Skeletal muscle tissue (tissue), 4 donors: ENCODE results near the gene VPS36. TPM values are rescaled to one million over a fixed set of nuclear protein-coding genes. Genes with fewer than 3 reads are reported as not detected.
"Not testable (repeated sequence)": the region's sequence is repeated elsewhere in the genome, so short reads cannot be mapped to it uniquely, and the experiment has no call there.

Experiments
- H3K27ac ChIP-seq: one replicate; pipeline ENCODE4 v1.7.0; 2013; ENCODE audit warnings: mild to moderate bottlenecking, low read depth, low read length, inconsistent platforms
- H3K27me3 ChIP-seq, 3 donors: one replicate each; pipeline ENCODE4 v1.7.0; 2013; ENCODE audit warnings: low read length in 3 of 3; ENCODE audit not compliant: control insufficient read depth in 3 of 3, insufficient read depth in 3 of 3
- H3K36me3 ChIP-seq, 3 donors: one replicate each; pipeline ENCODE4 v1.7.0; 2013; ENCODE audit warnings: low read length in 3 of 3; ENCODE audit not compliant: control insufficient read depth in 3 of 3, insufficient read depth in 3 of 3
- H3K4me1 ChIP-seq, 3 donors: one replicate each; pipeline ENCODE4 v1.7.0; 2013; ENCODE audit warnings: low read length in 3 of 3, mild to moderate bottlenecking in 3 of 3; ENCODE audit not compliant: control insufficient read depth in 3 of 3, insufficient read depth in 3 of 3
- H3K4me3 ChIP-seq, 3 donors: one replicate each; pipeline ENCODE4 v1.7.0; 2013; ENCODE audit warnings: low read length in 3 of 3
- H3K9ac ChIP-seq, 3 donors: one replicate each; pipeline ENCODE4 v1.7.0; 2013; ENCODE audit warnings: low read length in 3 of 3, mild to moderate bottlenecking in 3 of 3, moderate library complexity in 2 of 3, low read depth in 1 of 3
- H3K9me3 ChIP-seq, 3 donors: one replicate each; pipeline ENCODE4 v1.7.0; 2013; ENCODE audit warnings: low read length in 3 of 3; ENCODE audit not compliant: control insufficient read depth in 3 of 3
- total RNA-seq: library from RNA; depleted of rRNA; stranded (reverse); fragments of >200 nt; gene quantifications from one replicate; pipeline ENCODE4 v1.2.3, GENCODE V29; 2014
- donor health status: Osteomylitis.

The VPS36 gene
- total RNA-seq, 1 donor from 2014 or later = 40.7 TPM

- peaks cover 0 to 7% (median 0%) of the 10 kb centered on the region in 3 donors for H3K36me3 ChIP-seq
- no peak overlapping the region for H3K9ac ChIP-seq
- no peak overlapping the region for H3K27ac ChIP-seq
- H3K9me3 ChIP-seq = no peaks in the 10 kb centered on the region
- no peaks in the 10 kb centered on the region for H3K27me3 ChIP-seq
- no peak overlapping the region for H3K4me3 ChIP-seq
- H3K4me1 ChIP-seq = peaks cover 5 to 14% (median 8%) of the 10 kb centered on the region in 3 donors
Measured at GRCh38 chr13:52393572-52394357, 56.7 kb downstream of the VPS36 start.

- no peaks in the 10 kb centered on the region for H3K27me3 ChIP-seq
- peaks cover 0 to 7% (median 2%) of the 10 kb centered on the region in 3 donors for H3K36me3 ChIP-seq
- no peaks in the 10 kb centered on the region for H3K9me3 ChIP-seq
- H3K27ac ChIP-seq = no peak overlapping the region
- no peak overlapping the region for H3K4me3 ChIP-seq
- no peak overlapping the region for H3K9ac ChIP-seq
- H3K4me1 ChIP-seq = peaks cover 0 to 5% (median under 1%) of the 10 kb centered on the region in 3 donors
Measured at GRCh38 chr13:52387721-52388120, 62.7 kb downstream of the VPS36 start.

- Histone ChIP-seq H3K27me3 (no peaks in the 10 kb centered on the region), H3K27ac (no peak overlapping the region), H3K4me1 (peaks cover 0 to 5% (median 0%) of the 10 kb centered on the region in 3 donors), H3K9ac (no peak overlapping the region), H3K36me3 (peaks cover 0 to 7% (median 2%) of the 10 kb centered on the region in 3 donors), H3K4me3 (no peak overlapping the region), H3K9me3 (no peaks in the 10 kb centered on the region)
Measured at GRCh38 chr13:52385870-52386269, 64.6 kb downstream of the VPS36 start.

DNA sequence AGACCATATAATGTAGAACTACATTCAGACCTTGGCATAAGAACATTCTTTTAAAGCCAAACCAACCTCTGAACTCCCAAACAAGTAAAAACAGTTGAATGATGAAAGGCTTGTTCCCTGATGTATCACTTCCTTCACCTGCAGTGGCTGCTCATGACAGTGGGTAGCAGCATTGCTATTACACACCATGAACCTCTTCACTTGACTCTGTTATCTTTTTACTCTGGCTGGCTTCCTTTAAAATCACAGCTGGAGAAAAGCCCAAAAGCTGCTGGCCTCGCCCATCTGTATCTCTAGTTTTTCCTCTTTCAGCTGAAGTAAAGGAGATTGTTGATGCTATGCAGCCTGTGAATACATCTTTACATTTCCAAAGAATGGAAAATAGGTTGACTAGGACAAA, 67.1 kb downstream of the VPS36 start:
- H3K27me3 ChIP-seq = no peaks in the 10 kb centered on the region
- H3K4me1 ChIP-seq = peaks cover 0 to 5% (median 0%) of the 10 kb centered on the region in 3 donors
- no peaks in the 10 kb centered on the region for H3K9me3 ChIP-seq
- H3K36me3 ChIP-seq = peaks cover under 1 to 7% (median 2%) of the 10 kb centered on the region in 3 donors
- no peak overlapping the region for H3K9ac ChIP-seq
- H3K27ac ChIP-seq = no peak overlapping the region
- no peak overlapping the region for H3K4me3 ChIP-seq

DNA sequence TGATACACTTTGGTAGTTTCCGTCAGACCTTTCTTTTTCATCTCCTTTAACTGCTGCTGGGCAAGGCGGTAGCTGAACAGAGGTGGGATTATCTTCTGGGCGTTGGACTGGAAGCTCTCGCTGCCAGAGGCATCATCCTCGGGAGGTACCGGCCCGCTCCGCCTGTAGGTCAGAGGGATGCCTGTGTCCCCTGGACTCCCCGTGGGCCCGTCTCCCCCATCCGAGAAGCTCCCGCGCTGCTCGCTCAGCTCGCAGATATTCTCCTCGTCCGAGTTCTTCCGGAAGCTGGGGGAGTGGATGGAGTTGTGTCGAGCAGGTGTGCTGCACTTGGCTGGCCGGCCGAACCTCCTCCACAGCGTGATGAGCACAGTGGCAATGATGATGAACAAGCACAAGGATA, 72.1 kb downstream of the VPS36 start:
- H3K9ac ChIP-seq = no peak overlapping the region
- no peaks in the 10 kb centered on the region for H3K4me1 ChIP-seq
- no peaks in the 10 kb centered on the region for H3K27me3 ChIP-seq
- no peak overlapping the region for H3K27ac ChIP-seq
- no peaks in the 10 kb centered on the region for H3K9me3 ChIP-seq
- peaks cover 4 to 7% (median 6%) of the 10 kb centered on the region in 3 donors for H3K36me3 ChIP-seq
- no peak overlapping the region for H3K4me3 ChIP-seq

GRCh38 chr13:52377898-52378297, 72.5 kb downstream of the VPS36 start:
- Histone ChIP-seq H3K27ac (no peak overlapping the region), H3K27me3 (no peaks in the 10 kb centered on the region), H3K4me3 (no peak overlapping the region), H3K36me3 (peaks cover 4 to 7% (median 6%) of the 10 kb centered on the region in 3 donors), H3K9me3 (no peaks in the 10 kb centered on the region), H3K9ac (no peak overlapping the region), H3K4me1 (no peaks in the 10 kb centered on the region)

DNA sequence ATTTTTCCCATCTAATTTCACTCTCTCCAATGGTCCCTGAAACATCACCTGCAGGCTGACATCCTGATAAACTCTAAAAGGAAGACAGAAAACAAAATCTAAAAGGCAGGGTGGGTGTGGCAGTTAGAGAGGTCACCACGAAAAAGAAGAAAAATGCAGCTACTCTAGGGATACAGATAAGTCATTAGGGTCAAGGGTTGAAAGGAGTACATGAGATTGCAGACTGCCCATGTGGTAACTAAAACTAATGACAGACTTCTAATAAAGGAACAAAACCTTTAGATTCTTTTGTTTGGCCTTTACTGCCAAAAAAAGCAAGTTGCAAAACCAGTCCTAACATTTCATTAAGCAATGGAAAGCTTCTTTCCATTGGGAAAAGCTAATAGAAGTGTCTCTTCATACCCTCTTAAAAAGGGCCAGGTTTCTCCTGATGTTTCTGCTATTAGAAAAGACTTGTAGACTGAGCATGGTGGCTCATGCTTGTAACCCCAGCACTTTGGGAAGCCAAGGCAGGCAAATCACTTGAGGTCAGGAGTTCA, 75.5 kb downstream of the VPS36 start:
- H3K4me1 ChIP-seq = no peaks in the 10 kb centered on the region
- H3K27me3 ChIP-seq = no peaks in the 10 kb centered on the region
- no peak overlapping the region for H3K4me3 ChIP-seq
- H3K9me3 ChIP-seq = no peaks in the 10 kb centered on the region
- H3K9ac ChIP-seq = no peak overlapping the region
- no peak overlapping the region for H3K27ac ChIP-seq
- peaks cover 4 to 7% (median 6%) of the 10 kb centered on the region in 3 donors for H3K36me3 ChIP-seq

DNA sequence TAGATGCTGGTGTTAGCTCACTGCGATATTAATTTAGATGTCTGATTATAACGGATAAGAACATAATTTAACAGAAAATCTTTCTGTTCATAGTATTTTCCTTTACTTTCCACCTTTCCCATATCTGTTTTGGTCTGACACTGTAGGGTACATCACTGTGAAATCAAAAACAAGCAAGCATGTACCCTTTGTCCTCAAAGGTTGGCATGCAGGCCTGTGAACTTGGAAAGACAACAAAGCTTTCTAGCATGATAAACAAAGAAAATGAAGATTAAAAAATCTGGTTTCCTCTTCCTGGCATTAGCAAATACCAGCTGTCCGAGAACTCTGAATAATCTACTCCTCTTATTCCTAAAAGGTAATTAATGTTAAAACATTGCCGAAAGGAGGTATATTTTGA, 76.0 kb downstream of the VPS36 start:
- H3K9me3 ChIP-seq = no peaks in the 10 kb centered on the region
- H3K9ac ChIP-seq = no peak overlapping the region
- H3K27ac ChIP-seq = no peak overlapping the region

GRCh38 chr13:52373277-52373676, 77.2 kb downstream of the VPS36 start:
- H3K9me3 ChIP-seq, H3K27me3 ChIP-seq, H3K4me1 ChIP-seq, H3K9ac ChIP-seq, H3K36me3 ChIP-seq, H3K4me3 ChIP-seq, H3K27ac ChIP-seq: not testable (repeated sequence)

More for the DNA sequence above, 76.0 kb downstream of the VPS36 start:
- no peaks in the 10 kb centered on the region for H3K27me3 ChIP-seq
- peaks cover 4 to 7% (median 6%) of the 10 kb centered on the region in 3 donors for H3K36me3 ChIP-seq
- H3K4me1 ChIP-seq = no peaks in the 10 kb centered on the region
- H3K4me3 ChIP-seq = no peak overlapping the region

DNA sequence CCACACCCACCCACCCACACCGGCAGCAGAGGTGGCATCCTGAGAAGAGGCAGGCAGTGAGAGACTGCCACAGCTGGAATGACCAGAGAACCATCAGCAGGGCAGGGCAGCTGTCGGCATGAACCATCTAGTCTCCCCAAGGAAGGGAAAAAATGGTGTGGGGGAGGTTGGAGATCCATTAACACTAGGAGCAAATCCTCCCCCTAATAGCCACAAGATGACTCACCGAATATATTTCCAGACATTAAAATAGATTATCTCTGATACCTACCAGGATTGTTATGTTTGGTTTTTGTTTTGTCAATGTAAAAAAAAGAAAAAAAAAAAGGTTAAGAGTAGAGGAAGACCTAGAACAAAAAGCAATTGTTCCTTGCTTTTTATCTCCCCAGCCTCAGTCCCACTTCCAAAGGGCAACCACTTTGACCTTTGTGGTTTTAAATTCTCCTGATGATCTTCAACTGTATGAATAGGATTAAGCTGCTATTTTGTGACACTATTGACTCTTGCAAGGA, 78.6 kb downstream of the VPS36 start:
- Histone ChIP-seq H3K4me1 (no peaks in the 10 kb centered on the region), H3K27ac (no peak overlapping the region), H3K9ac (no peak overlapping the region), H3K27me3 (no peaks in the 10 kb centered on the region), H3K4me3 (no peak overlapping the region), H3K9me3 (no peaks in the 10 kb centered on the region), H3K36me3 (no peaks in the 10 kb centered on the region)
